Islet precursor cell (in vitro differentiated cells): ENCODE measurements around the gene RHPN2.
"Not testable (repeated sequence)": the region's sequence is repeated elsewhere in the genome, so short reads cannot be mapped to it uniquely, and the experiment has no call there.

Source experiments
- DNase-seq: peaks from one replicate; pipeline ENCODE4 v3.0.0-alpha.2; 2018

RHPN2 gene

DNA sequence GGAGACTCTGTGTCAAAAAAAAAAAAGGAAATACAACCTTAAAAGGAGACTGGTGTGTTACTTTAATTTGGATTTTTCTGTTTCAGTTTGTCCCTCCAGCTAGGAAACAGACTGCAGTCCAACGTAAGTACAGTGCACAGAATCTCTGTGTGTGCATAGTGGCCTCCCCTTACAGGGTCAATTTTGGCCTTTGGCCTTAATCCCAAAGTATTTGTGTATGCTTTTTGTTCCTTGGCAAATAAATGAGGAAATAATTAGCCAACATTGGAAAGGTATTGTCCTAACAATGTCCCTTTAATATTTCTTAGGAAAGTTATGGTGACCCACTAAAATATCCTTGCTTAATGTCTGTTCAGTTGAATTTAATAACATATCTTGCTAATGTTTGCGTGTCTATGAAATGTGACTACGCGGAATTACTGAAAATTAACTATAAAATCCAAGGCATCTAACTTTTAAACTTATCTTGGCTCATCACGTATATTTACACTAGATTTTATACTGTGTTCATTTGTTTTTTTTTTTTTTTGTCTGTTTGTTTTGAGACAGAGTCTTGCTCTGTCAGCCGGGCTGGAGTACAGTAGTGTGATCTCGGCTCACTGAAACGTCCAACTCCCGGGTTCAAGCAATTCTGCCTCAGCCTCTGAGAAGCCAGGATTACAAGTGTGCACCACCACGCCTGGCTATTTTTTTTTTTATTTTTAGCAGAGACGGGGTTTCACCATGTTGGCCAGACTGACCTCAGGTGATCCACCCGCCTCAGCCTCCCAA lies 39.0 kb downstream of the RHPN2 start:
- DNase-seq, result not testable (repeated sequence)

DNA sequence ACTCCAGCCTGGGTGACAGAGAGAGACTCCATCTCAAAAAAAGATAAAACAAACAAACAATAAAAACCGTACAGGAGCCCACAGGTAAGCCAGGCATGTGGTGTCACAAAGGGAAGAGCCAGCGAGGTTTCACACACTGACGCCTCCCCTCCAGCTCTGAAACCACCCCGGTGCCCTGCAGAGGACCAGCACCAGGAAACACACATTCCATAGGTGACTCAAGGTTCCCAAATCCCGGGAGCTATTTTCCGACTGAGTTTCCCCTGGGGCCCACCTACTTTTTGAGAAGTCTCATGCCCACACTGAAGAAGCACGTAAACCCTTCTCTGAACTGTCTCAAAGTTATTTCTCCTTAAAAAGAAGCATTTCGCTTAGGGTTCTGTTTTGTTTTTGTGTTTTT lies 40.3 kb downstream of the RHPN2 start:
- DNase-seq, result peak; percentile 71

DNA sequence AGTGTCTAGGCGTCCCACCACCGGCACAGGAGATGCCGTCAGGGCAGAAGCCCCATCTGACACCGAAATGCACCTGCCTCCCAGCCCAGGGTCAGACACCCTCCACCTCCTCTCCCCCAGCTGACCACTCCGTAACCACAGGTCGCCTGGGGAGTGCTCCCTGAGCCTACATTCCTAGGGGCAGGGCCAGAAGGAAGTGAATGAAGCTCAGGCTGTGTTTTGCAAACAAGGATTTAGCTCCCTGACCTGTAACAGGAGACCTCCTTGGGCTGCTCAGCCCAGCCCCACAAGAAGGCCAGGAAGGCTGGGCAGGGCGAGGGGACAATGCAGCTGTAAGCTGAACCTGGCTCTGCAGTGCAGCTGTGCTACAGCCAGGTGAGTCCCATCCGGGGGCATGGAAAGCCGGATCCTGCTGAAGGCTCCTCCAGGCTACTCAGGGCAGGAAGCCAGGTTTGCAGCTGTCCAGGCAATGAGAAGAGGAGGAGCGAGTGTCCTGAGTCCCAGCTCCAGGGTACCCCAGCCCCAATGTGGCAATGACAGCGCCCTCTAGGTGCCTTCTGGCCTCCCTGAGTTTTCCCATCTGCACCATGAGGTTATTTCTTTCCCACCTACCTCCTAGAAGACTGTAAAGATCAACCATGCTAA lies 42.1 kb downstream of the RHPN2 start:
- peak; percentile 73 for DNase-seq

DNA sequence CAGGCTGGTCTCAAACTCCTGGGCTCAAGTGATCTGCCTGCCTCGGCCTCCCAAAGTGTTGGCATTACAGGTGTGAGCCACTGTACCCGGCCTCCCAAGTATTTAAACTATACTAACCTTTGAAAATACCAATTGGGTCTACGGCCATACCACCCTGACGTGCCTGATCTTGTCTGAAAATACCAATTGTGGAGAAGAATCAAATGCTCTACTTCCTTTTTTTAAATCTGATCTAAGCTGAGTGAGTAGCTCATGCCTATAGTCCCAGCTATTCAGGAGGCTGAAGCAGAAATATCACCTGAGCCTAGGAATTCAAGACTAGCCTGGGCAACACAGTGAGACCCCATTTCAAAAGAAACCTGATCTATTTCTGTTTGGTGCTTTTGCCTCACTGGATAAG lies 53.8 kb downstream of the RHPN2 start:
- DNase-seq, result not testable (repeated sequence)

DNA sequence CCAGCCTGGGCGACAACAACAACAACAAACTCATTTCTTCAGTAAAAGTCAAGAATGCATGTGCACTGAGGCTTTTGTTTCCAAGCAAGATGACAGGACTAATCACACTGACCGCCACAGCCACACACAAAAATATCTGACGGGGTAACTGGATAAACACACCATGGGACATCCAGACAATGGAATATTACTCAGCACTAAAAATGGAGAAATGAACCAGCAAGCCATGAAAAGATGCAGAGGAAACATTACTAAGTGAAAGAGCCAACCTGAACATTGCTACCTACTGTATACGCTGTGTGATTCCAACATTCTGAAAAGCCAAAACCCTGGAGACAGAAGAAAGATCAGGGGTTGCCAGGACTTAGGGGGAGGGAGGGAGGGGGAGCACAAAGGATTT lies 56.0 kb downstream of the RHPN2 start:
- no peak for DNase-seq

DNA sequence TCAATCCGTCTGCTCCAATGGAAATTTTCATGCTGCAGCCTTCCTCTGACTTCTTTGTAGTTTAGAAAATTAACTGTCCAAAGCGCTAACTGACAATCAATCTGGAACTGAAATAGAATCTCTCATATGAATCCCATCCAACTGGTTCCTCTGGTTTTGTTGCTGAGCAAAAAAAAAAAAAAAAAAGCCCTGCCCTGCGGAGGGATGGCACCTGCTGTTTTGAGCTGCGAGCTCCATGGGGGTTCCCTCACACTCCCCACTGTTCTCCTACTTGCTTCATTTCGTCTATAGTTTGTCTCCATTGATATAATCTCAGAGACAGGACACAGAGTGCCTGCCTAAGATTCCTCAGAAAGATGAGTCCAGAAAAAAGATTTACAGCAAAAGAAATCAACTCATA lies 59.2 kb downstream of the RHPN2 start:
- DNase-seq, result no peak

DNA sequence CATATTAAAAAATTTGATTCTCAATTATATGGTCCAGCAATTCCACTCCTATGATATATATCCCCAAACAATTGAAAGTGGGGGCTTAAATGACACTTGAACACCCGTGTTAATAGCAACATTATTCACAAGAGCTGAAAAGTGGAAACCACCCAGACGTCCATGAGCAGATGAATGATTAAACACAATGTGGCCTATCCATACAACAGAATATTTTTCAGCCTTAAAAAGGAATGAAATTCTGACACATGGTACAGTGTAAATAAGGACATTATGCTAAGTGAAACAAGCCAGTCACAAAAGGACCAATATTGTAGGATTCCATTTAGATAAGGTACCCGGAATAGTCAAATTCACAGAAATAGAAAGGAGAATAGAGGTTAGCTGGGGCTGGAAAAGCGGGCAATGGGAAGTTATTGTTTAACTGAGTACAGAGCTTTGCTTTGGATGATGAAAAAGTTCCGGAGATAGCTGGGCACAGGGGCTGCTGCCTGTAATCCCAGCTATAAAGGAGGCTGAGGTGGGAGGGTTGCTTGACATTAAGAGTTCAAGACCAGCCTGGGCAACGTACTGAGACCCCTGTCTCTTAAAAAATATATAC lies 61.2 kb downstream of the RHPN2 start:
- not testable (repeated sequence) for DNase-seq

DNA sequence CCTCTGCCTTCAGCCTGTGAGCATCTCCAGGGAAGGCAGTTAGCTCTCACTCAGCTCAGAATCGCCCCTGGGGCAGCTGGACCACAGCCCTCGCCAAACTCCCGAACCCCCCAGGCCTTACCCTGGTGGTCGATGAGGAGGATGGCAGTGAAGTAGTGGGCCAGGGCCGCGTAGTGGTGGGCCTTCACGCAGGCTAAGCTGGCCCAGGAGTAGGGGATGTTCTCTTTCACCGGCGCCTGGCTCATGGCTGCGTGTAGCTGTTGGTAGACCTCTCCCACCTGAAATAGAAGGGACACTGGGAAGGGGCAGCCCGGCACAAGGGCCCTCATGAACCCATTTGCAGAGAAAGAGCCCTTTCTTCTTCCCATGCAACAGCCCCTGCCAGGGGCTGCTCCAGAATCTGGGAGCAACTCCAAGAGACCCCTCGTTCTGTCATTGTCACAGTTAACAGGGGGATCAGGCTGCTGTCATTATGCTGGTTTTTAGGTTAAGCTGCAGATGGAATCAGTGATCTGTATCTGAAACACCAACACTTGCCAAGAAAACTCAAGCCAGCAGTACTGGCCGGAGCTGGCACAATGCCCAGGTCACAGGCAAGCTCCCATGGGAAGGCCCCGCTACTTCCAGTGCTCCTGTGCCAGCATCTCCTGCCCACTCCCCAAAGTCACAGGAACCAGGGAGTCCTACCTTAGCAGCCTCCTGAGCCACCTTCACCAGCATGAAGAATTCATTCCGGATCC lies 62.4 kb downstream of the RHPN2 start:
- not testable (repeated sequence) for DNase-seq

DNA sequence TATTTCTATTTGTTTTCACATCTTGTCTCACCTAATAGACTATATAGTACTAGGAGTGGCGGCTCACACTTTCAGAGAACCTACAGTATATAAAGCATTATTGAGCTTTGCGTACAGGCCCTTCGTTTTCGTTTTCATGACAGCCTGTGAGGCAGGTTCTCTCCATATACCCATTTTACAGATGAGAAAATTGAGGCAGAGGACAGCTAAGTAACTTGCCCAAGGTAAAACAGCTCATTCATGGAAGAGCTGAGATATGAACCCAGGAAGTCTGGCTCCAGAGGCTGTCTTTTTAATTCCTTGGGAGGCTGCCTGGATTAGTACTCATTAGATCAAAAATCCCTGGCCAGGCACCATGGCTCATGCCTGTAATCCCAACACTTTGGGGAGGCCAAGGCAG lies 63.8 kb downstream of the RHPN2 start:
- no peak for DNase-seq

DNA sequence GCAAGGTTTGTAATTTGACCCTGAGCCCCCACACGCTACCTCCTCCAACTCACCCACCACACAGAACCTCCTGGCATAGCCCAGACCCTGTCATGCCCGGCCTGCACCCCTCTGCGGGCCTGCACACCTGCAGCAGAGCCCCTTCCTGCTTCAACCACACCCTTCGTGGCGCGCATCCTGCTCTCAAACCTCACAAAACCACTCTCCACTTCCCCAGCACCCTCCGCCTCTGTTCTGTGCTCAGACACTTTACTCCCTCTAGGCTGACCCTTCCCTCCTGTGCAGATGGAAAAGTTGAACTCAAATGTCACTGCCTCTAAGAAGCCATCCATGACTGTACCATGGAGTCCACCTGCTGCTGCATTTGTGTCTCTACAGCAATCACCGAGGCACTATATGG lies 64.2 kb downstream of the RHPN2 start:
- DNase-seq, result no peak

DNA sequence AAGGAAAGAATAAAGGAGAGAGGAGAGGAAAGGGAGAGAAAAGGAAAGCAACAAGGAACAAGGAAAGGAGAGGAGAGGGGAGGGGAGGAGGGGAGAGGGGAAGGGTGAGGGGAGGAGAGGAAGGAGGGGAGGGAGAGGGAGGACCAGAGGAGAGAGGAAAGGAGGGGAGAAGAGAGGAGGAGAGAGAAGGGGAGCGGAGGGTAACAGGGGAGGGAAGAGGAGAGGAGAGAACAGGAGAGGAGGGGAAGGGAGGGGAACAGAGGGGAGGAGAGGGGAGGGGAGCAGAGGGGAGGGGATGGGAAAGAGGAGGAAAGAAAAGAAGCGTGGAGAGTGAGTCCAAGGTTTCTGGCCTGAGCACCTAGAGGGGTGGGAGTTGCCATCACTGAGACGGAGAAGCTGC lies 66.0 kb downstream of the RHPN2 start:
- DNase-seq, result no peak

DNA sequence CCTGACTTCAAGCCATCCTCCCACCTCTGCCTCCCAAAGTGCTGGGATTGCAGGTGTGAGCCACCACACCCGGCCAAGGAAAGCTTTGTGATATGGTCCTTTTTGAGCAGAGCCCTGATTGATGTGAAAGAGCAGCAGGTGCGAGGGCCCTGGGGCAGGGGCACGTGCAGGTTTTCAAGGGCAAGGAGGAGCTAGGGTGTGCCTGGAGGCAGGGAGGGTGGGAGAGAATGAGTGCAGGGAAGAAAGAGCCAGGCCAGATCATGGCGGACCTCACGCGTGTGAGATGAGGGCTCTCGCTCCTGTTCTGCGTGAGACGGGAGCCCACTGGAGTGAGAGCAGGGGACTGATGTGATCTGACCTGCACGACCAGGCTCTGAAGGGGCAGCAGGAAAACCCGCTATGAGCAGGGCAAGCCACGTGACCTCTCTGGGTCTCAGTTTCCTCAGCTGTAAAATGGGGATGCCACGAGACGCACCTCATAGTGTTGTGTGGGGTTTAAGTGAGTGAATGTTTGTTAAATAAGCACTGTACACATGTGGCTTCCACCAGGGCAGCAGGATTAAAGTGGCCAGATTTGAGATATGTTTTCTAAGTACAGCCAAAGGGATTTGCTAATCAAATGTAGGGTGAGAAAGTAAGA lies 66.9 kb downstream of the RHPN2 start:
- DNase-seq, result no peak

DNA sequence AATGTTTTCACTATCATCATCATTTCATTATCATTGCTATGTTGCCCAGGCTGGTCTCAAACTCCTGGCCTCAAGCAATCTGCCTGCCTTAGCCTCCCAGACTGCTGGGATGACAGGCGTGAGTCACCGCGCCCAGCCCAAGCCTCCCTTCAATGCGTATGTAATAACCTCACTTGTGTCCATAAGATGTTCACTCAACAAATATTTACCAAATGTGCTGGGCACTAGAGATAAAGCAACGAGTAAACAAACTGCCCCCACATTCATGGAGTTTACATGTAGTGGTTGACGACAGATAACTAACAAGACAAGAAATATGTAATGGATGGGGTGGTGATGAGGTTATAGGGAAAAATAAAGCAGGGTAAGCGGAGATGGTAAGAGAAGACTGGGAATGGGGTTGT lies 67.6 kb downstream of the RHPN2 start:
- not testable (repeated sequence) for DNase-seq

DNA sequence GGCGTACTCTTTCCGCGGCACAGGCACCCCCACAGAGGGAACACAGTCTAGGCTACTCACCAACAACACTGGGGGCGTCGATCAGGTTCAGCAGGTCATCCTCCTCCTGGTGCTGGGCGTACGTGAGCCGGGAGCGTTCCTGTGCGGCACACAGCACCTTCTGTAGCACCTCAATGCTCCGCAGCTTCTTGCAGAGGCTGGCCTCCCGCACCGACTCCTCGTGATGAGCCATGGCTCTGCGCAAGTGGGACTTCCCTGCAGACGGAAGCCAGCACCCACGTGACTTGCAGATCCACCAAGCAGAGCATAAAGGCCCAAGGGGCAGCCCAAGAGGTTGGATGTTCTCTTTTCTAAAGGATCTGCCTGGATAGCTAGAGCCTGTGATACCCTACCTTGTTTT lies 68.7 kb downstream of the RHPN2 start:
- not testable (repeated sequence) for DNase-seq

DNA sequence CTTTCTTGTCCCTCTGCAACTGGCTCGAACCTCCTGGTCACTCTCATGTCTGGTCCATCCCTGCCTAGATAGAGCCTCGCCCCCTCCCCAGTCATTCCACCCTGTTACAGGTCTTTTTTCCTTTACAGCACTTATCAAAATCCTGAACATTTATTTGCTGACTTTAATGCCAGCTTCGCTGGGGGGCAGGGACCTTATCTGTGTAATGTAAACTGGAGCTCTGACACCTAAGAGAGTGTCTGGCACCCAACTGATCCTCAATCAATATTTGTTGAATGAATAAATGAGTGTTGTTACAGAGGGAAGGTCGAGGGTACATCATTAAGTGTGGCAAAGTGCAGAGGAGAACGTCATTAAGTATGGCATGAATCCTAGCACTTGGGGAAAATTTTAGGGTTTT lies 76.0 kb downstream of the RHPN2 start:
- no peak for DNase-seq

DNA sequence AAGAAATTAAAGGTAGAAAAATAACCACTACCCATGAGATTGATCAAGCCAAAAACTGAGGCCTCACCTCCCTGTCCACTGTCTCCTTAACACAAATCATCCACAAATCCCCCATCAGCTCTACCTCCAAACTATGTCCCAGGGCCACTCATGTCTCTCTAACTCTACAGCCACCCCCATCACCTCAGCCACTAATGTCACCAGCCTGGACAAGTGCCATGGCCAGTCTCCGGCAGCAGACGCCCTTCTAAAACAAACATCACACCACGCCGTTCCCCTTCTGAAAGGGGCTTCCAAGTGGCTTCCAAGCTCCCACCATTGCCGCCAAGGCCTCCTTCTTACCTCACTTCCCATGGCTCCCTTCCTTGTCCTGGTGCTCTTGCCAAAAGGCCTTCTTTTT lies 76.4 kb downstream of the RHPN2 start:
- DNase-seq, result not testable (repeated sequence)

DNA sequence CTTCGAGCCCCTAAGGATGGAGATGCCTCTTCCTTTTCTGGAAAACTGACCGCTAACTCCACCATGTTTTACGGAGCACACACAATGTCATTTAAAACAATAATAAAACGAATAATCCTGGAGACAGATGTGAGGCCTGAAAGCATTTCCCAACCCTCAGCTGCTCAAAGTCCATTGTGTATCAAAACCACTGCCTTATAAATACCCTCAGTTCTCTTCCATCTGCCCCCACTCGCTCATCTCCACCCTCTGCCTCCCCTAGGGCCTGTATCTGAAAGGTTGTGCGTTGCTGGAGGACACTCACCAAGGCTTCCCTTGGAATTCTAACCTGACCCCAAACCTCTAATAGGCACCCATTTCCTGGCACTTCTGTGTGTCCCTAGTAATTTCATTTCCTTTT lies 82.2 kb downstream of the RHPN2 start:
- DNase-seq, result not testable (repeated sequence)

DNA sequence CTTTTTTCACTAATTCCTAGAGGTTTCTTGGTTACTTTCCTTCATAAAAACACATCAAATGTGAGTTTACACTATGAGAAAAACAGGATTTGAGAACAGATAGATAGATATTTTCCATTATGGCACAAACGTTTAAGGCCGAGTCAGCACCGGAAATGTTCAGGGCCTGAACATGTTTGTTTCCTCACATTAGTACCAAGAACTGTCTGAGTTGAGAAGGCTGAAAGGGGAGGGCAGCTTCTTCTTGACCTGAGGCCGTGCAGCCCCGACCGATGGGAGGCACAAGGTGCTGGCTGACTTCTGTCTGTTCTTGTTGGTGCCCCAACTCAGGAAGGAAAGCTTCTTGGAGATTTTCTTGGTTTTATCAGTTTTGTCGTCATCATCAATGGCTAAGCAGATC lies 84.9 kb downstream of the RHPN2 start:
- DNase-seq, result not testable (repeated sequence)

DNA sequence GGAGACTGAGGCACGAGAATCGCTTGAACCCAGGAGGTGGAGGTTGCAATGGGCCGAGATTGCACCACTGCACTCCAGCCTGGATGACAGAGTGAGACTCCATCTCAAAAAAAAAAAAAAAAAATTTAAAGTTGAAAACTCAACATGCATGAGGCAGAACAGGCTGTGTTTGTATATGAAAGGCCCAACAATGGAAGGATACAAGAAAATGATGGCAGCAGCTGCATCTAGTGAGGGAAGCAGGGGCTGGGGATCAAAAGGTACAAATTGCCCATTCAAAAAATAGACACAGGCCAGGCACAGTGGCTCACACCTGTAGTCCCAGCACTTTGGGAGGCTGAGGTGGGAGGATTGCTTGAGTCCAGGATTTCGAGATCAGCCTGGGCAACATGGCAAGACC lies 86.9 kb downstream of the RHPN2 start:
- DNase-seq, result not testable (repeated sequence)

DNA sequence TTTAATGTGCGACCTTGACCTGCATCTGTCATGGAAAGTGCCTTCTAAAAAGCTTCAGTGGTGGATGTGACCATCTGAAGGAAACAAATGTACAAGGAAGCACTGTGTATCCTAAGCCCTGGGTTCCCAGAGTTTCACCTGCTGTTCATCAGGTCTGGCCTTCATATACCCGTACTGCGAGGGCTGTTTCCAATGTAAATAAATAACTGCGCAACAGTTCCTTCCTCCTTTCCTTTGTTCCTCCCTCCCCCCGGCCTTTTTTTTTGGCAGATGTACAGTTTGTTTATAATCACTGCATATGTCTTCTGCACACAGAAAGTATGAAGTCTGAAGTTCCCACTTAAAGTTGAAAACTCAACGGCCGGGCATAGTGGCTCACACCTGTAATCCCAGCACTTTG lies 87.4 kb downstream of the RHPN2 start:
- no peak for DNase-seq

DNA sequence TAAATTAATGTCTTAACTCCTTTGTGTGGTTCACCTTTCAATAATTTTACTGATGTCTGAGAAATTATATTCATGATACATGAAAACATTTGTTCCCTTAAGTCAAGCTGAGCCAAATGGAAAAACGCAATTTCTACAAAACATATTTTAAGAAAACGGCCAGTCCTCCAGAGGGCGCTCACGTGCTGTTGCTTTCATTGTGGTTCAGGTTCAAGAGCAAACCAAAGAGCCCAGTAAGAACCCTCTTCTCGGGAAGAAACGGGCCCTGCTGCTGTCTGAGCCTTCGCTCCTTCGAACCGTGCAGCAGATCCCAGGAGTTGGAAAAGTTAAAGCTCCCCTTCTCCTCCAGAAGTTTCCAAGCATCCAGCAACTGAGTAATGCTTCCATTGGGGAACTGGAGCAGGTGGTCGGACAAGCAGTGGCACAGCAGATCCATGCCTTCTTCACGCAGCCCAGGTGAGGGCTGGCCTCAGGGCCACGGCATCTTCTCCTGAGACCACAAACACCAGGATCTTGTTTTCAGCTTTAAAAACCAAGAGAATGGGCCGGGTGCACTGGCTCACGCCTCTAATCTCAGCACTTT lies 88.4 kb downstream of the RHPN2 start:
- DNase-seq, result peak; percentile 72

DNA sequence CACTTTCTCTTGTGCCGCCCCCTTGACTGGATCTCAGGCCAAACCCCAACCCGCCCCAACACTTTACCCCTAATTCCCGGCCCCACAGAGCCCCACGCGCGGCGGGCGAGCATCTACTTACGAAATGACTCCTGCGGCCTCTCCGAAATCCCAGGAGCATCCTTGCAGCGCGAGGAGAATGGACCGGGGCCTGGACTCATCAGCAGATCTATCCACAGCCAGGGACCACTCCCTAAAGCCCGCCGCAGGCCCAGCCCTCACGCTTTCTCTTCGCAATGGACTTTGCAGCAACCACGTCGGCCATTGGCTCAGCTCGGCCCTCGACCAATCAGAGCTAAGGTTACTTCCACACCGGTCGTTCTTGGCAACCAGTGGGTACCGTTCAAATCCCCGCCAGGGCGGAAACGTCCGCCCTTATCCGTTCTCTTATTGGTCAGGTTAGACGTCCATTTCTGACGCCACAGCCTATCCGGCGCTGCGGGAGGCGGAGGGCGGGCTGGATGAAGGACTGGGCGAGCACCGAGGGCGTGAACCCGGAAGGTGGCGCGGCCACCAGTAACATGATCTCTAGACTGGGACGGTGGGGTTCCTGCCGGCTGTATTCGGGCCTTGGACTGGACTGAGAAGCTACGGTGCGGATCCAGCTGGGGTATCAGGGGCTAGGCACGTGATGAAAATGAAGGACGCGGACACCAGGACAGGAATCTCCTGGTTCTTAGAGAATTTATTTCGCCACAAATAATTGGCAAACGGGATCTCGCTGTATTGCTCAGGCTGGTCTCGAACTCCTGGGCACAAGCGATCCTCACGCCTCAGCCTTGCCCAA lies 92.8 kb downstream of the RHPN2 start, which contains the start of the genes CEP89 and FAAP24:
Gene CEP89 (minus strand): TSS at position 244 of the 826 bp plus-strand sequence. CDS start 84 bp downstream, at position 160.
Gene FAAP24 (plus strand): TSS at position 528 of the 826 bp plus-strand sequence. CDS start 955 bp downstream, outside the sequence.
- peak; percentile 100 for DNase-seq
